Putamen (tissue), 1 donor: ENCODE measurements around the gene POPDC2.
"Not testable (repeated sequence)": the region's sequence is repeated elsewhere in the genome, so short reads cannot be mapped to it uniquely, and the experiment has no call there.

Source experiments
- DNase-seq: peaks from one replicate; pipeline ENCODE4 v3.0.0-alpha.2; 2016; ENCODE audit warnings: low spot score

The POPDC2 gene

GRCh38 chr3:119613201-119613600 is 47.2 kb downstream of the POPDC2 start:
- no peak for DNase-seq

DNA sequence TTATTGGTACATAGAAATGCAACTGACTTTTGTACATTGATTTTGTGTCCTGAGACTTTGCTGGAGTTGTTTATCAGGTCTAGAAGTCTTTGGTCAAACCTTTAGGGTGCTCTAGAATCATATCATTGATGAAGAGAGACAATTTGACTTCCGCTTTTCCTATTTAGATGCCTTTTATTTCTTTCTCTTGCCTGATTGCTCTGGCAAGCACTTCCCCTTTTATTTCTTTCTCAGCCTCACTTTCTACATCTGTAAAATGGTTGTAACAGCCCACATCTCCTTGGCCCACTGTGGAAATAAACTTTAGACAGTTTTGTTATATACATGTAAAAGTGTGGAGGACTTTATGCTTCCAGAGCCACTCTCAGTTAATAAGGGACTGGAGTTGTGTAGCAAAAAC is 48.7 kb downstream of the POPDC2 start:
- no peak for DNase-seq

DNA sequence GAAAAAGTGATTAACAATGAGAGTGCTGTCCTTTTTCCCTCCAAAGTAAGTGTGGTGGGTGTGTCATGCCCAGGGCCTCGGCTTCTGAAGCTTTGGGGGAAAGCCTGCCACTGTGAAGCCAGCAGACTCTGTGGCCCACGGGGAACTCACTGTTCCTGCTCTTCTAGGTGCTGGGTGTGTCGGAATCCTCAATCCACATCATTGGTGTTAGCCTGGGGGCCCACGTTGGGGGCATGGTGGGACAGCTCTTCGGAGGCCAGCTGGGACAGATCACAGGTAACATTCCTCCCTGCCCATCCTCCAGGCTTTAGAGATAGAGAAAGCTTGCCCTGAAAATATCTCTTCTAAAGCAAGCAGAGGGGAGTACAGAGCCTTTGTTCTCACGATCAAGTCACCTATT is 51.1 kb downstream of the POPDC2 start:
- no peak for DNase-seq

- no peak for DNase-seq
Observed at GRCh38 chr3:119608405-119609000, 51.9 kb downstream of the POPDC2 start.

DNA sequence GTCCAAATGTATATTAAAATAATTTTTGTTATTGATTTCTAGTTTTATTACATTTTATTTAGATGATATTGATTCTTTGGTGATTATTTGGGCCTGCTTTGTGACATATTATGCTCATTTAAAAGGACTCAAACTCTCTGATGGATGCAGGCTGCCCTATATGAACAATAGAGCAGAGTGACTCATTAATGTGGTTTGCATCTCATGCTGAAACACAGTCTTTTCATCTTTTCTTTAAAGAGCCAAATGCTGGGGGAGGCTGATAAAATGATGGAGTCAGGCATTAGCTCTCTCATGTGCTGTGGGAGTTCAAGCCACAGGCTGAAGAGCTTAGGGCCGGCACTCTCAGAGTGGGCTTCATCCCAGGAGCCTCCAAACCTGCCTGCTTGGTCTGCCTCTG is 55.5 kb downstream of the POPDC2 start:
- no peak for DNase-seq

DNA sequence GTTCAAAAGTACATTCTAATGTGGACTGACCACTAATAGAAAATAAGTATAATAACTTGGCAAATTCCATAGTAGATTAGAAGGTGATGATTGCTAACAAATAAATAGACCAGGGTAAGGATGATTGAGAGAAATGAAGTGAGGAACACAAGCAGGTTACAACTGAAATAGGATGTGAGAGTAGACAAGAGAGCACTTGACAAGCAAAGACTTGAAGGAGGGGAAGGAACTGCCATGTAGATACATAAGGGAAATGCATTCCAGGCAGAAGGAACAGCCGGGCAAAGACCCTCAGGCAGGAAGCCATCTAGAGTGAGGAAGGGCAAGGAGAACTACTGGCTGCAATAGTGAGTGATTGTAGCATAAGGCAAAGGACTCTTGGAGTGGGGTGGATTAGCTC is 57.7 kb downstream of the POPDC2 start:
- DNase-seq = no peak

GRCh38 chr3:119601154-119601553 is 59.2 kb downstream of the POPDC2 start:
- no peak for DNase-seq

GRCh38 chr3:119600732-119601131 is 59.7 kb downstream of the POPDC2 start:
- DNase-seq = no peak

- DNase-seq = no peak
Observed at GRCh38 chr3:119599558-119600174, 60.7 kb downstream of the POPDC2 start.

DNA sequence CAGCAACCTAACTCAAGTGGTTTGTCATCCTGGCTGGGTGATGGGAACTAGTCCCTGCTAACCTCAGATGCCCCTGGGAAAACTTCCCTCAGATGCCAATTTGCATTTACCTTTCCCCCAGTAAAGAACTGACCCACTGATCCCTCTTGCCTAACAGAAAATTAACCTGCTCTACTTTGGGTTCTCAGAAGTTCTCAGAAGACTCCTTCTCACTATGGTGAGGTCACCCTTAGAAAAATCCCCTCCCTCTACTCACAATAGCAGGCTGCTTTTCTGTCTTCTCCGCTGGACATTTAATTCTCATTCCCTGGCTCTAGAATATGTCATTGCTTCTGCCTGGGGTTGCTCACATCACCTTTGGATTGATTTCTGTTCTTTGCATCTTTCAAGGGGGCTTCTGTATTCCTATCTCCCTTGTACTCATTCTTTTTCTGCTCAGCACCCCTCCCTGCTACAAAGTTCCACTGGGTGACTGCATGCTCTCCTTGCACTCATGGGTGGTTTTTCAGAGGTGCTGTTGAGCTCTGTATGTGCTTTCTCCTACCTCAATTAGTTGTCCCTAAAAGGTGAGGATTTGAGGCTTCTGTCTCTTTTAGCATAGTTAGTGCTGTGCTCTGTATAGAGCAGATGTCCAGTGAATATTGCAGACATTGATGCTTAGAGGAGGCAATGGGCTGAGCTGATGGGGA is 61.8 kb downstream of the POPDC2 start:
- DNase-seq = no peak

- DNase-seq = no peak
Observed at GRCh38 chr3:119597548-119598288, 62.7 kb downstream of the POPDC2 start, which contains the start of gene PLA1A. TSS of gene PLA1A (plus strand) at chr3:119597885. CDS start at chr3:119597914, 29 bp downstream.

DNA sequence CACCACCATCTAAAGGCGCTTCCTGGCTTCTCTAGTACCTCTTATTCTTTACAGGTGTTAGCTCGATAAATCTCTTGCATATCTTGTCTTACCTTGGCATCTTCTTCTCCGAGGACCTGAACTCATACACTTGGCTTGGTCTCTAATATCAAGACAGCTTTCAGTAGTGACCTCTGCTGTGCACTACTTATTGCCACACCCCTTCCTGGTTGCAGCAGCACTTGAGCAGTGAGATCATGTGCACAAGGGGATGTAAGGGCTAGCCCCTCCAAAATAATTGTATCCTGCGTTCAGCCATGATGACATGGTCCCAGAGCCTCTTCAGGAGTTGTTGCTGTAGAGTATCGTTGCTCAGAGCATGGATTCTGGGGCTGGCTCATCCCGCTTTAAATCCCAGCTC is 64.0 kb downstream of the POPDC2 start:
- no peak for DNase-seq

- no peak for DNase-seq
Observed at GRCh38 chr3:119595639-119596334, 64.6 kb downstream of the POPDC2 start.

DNA sequence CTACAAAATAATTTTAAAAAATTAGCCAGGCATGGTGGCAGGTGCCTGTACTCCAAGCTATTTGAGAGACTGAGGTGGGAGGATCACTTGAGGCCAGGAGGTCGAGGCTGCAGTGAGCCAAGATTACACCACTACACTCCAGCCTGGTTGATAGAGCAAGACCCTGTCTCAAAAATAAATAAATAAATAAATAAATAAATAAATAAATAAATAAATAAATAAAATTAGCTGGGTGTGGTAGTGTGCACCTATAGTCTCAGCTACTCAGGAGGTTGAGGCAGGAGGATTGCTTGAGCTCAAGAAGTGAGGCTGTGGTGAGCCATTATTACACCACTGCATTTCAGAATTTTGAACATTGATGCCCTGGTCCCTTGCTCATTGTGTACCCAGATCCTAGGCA is 65.5 kb downstream of the POPDC2 start:
- DNase-seq = not testable (repeated sequence)

DNA sequence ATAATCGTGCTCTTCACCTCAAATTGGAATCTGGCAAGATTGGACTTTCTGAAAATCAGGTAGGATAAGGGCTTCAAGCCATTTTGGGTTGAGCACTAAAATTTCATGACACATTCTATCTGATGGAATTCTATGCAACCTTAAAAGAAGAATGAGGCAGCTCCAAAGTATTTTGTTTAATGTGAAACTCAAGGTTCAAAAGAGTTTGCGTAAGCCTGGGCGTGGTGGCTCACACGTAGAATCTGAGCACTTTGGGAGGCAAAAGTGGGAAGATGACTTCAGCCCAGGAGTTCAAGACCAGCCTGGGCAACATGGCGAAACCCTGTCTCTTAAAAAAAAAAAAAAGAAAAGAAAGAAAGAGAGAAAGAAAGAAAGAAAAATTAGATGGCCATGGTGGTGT is 66.3 kb downstream of the POPDC2 start:
- no peak for DNase-seq

DNA sequence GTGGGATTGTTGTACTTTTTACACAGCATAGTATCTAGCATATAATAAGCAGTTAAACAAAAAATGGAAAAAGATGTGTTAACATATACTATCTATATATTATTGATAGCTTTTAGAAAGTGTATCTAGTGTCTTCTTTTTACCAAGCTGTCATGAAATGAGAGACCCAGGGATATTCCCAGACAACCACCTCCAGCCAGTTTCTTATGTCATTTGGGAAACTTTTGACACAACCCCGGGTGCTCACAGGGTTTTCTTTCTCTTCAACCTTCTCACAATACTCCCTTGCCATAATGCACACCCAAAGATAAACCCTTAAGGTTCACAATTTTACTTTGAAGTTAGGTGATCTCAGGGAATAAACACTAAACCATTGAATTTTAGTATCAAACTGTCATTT is 67.5 kb downstream of the POPDC2 start:
- no peak for DNase-seq
